ENCODE results near the gene ADGRG4.

DNA sequence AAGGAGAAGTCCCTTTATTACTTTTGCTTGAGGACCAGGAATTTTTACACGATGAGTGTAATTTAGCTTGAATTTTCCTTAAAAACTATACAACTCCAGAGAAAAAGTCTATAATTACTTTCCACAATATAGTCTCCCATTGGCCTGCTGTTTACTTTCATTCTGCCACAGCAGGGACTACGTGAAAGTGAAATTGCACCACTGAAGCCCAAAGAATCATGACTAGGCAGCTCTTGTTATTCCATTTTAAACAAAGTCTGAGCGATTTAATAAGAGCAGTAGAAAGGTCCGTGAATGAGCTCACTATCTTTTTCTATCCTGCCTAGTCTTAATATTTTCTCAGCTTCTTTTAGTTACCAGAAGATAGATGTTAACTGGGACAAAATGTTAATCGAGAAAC, 68.6 kb downstream of the ADGRG4 start:
- TF ChIP-seq POLR2AphosphoS5 (IDR thresholded peaks at IDR 0.05) (no peak), CTCF (IDR thresholded peaks at IDR 0.05) (no peak)

All from prostate gland (tissue), 2 donors.